ENCODE data around the gene DDTL. TPM values are rescaled to one million over a fixed set of nuclear protein-coding genes. Genes with fewer than 3 reads are reported as not detected.

Gene DDTL
- total RNA-seq, 1 experiment from 2014 or later: not detected

DNA sequence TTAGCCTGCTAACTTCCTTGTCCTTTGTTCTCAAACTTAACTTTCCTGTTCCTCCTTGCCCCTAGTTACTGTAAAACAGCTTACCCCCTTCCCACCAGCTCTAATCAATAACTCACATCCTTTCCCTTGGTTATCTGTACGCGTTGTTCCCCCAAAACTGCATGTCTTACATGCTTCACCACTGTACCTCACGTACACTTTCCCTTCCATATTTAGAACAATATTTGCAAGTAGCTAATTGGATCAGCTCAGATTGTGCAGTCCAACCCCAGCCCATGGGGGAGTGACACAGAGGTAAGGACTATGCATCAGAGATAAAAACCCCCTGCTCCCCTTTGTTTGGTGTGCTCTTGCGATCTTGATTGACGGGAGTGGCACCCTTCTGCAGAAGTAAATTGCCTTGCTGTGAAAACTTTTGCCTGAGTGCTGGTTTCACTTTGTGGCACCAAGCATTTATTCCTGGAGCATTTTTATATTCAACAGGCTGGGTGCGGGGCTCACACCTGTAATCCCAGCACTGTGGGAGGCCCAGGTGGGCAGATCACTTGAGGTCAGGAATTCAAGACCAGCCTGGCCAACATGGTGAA, 41.6 kb upstream of the DDTL start:
- no peak for DNase-seq
- Histone ChIP-seq H3K36me3 (ENCODE audit: low read depth) (peaks cover 22% of the 10 kb centered on the region), H3K4me2 (no peak overlapping the region), H4K20me1 (ENCODE audit: insufficient read depth) (0 out of 2 replicates have a peak, but pooled peaks cover 6% of the 10 kb centered on the region), H3K27ac (no peak overlapping the region), H2AFZ (no peak overlapping the region), H3K9me2 (ENCODE audit: insufficient read depth) (no peaks in the 10 kb centered on the region), H3K79me2 (ENCODE audit: low read depth) (no peaks in the 10 kb centered on the region), H3K9me3 (ENCODE audit: insufficient read depth, low read depth) (peaks cover 17% of the 10 kb centered on the region), H3K4me1 (replicated peaks; ENCODE audit: insufficient read depth) (peaks cover 13% of the 10 kb centered on the region; the same call in 1 of the 2 replicates), H3K4me3 (no peak overlapping the region), H3F3A (ENCODE audit: insufficient read depth, low read depth) (peaks cover 28% of the 10 kb centered on the region; the same call in 1 of the 2 replicates), H3K27me3 (ENCODE audit: insufficient read depth, low read depth) (no peaks in the 10 kb centered on the region)
- TF ChIP-seq, protein P1, sequence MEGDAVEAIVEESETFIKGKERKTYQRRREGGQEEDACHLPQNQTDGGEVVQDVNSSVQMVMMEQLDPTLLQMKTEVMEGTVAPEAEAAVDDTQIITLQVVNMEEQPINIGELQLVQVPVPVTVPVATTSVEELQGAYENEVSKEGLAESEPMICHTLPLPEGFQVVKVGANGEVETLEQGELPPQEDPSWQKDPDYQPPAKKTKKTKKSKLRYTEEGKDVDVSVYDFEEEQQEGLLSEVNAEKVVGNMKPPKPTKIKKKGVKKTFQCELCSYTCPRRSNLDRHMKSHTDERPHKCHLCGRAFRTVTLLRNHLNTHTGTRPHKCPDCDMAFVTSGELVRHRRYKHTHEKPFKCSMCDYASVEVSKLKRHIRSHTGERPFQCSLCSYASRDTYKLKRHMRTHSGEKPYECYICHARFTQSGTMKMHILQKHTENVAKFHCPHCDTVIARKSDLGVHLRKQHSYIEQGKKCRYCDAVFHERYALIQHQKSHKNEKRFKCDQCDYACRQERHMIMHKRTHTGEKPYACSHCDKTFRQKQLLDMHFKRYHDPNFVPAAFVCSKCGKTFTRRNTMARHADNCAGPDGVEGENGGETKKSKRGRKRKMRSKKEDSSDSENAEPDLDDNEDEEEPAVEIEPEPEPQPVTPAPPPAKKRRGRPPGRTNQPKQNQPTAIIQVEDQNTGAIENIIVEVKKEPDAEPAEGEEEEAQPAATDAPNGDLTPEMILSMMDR (conservative IDR thresholded peaks at IDR 0.05): no peak
- no peak for TF ChIP-seq EZH2 (IDR thresholded peaks at IDR 0.05; ENCODE audit: low read depth)
- intact Hi-C loops (cut with micrococcal nuclease; ENCODE audit: unreplicated experiment): no loop called here
- BruUV-seq (replicated peaks): no TSS peak
- ChIA-PET POLR2A (ENCODE audit: unreplicated experiment) (no interaction called here), CTCF (no interaction called here)

DNA sequence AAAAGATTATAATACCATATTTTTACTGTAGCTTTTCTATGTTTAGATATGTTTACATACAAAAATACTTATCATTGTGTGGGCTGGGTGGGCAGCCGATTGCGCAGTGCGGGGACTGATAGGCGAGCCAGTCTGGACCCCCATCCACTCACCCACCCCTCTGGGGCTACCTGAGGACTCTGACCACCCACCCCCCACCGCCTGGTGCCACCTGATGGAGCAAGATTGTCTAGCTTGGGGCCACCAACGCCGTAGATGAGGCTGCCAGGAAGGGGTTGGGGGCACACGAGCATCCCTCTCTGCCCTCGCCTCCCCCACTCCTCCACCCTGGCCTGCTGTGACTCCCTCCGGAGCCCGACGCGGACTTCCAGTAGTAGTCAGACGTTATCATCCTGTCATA, 40.1 kb upstream of the DDTL start:
- peaks cover 9% of the 10 kb centered on the region; the same call in 1 of the 2 replicates for H3K4me1 ChIP-seq (replicated peaks; ENCODE audit: insufficient read depth)

DNA sequence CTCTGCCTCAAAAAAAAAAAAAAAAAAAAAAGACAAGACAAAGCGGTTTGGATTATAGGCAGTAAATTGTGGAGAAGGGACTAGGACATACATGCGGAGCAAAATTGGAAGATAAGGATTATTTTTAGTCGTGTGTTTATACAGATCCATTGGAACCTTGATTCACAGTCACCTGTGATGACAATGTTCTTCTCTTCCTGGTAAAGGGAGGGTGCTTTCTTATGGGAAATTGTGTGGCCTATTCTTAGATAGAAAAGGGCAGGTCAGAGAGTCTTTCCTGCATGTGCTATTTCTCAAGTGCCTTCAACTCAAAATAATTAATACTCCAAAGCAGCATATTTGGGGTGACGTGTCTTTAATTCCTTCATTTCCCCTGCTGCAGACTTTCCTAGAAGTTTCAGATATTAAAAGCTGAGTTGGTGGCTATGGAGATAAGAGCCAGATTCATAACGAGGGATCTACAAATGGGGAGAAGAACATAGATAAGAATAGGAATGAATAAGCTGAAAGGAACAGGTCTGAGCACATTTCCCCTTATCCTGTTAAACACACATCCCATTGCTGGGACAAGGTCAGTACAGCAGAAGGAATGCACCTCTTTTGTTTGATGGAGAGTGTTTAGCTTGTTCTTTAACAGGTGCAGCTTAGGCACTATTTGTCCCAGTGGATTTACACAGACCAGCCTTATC, 28.2 kb upstream of the DDTL start:
- ChIA-PET CTCF (no interaction called here), POLR2A (ENCODE audit: unreplicated experiment) (no interaction called here)
- H3K9me2 ChIP-seq (ENCODE audit: insufficient read depth): no peaks in the 10 kb centered on the region
- H2AFZ ChIP-seq: no peak overlapping the region
- no peaks in the 10 kb centered on the region for H3K4me1 ChIP-seq (replicated peaks; ENCODE audit: insufficient read depth)
- no TSS peak for BruUV-seq (replicated peaks)
- no peak overlapping the region for H3K27ac ChIP-seq
- no peaks in the 10 kb centered on the region for H4K20me1 ChIP-seq (ENCODE audit: insufficient read depth)
- DNase-seq: no peak
- no peak overlapping the region for H3K4me3 ChIP-seq
- H3K9me3 ChIP-seq (ENCODE audit: insufficient read depth, low read depth): no peaks in the 10 kb centered on the region
- TF ChIP-seq, protein P1 (conservative IDR thresholded peaks at IDR 0.05): no peak
- no peak for TF ChIP-seq EZH2 (IDR thresholded peaks at IDR 0.05; ENCODE audit: low read depth)
- intact Hi-C loops (cut with micrococcal nuclease; ENCODE audit: unreplicated experiment): no loop called here
- H3K4me2 ChIP-seq: no peak overlapping the region
- H3F3A ChIP-seq (ENCODE audit: insufficient read depth, low read depth): no peaks in the 10 kb centered on the region
- no peaks in the 10 kb centered on the region for H3K36me3 ChIP-seq (ENCODE audit: low read depth)
- no peaks in the 10 kb centered on the region for H3K79me2 ChIP-seq (ENCODE audit: low read depth)
- no peaks in the 10 kb centered on the region for H3K27me3 ChIP-seq (ENCODE audit: insufficient read depth, low read depth)

More for the DNA sequence above, 40.1 kb upstream of the DDTL start:
- H3K9me3 ChIP-seq (ENCODE audit: insufficient read depth, low read depth): peaks cover 17% of the 10 kb centered on the region
- CTCF ChIA-PET: no interaction called here
- POLR2A ChIA-PET (ENCODE audit: unreplicated experiment): interaction anchor here (0.6 kb wide), 1 partner anchor 644 kb away, joined by 4 read pairs; no protein-coding TSS in a partner anchor
- no peaks in the 10 kb centered on the region for H3K79me2 ChIP-seq (ENCODE audit: low read depth)
- peaks cover 31% of the 10 kb centered on the region; the same call in 1 of the 2 replicates for H3F3A ChIP-seq (ENCODE audit: insufficient read depth, low read depth)
- 0 out of 2 replicates have a peak, but pooled peaks cover 6% of the 10 kb centered on the region for H4K20me1 ChIP-seq (ENCODE audit: insufficient read depth)
- no peak overlapping the region for H3K27ac ChIP-seq
- H3K27me3 ChIP-seq (ENCODE audit: insufficient read depth, low read depth): no peaks in the 10 kb centered on the region
- H3K9me2 ChIP-seq (ENCODE audit: insufficient read depth): no peaks in the 10 kb centered on the region
- no TSS peak for BruUV-seq (replicated peaks)
- H3K4me3 ChIP-seq: no peak overlapping the region
- no peak for DNase-seq
- TF ChIP-seq, protein P1 (conservative IDR thresholded peaks at IDR 0.05): no peak
- peaks cover 25% of the 10 kb centered on the region for H3K36me3 ChIP-seq (ENCODE audit: low read depth)
- intact Hi-C loops (cut with micrococcal nuclease; ENCODE audit: unreplicated experiment): no loop called here
- no peak overlapping the region for H3K4me2 ChIP-seq
- no peak overlapping the region for H2AFZ ChIP-seq

Data from PC-9 (cell line).